Right atrium auricular region (tissue), 2 donors: ENCODE results near the gene DDX24. TPM values are rescaled to one million over a fixed set of nuclear protein-coding genes. Genes with fewer than 3 reads are reported as not detected.

Experiments
- DNase-seq: peaks from one replicate; pipeline ENCODE4 v3.0.0-alpha.2; 2019; ENCODE audit warnings: low spot score
- H3K27ac ChIP-seq, 2 donors: fragments of 200-600 bp; sonication (generic); 1 replicate in 1 of 2; 2 replicates in 1 of 2; pipeline ENCODE4 v1.5.1; 2016 to 2019
- H3K27me3 ChIP-seq, 2 donors: fragments of 200-600 bp; sonication (generic); one replicate each; pipeline versions ENCODE4 v1.5.1 to v1.6.0; 2017 to 2019
- H3K36me3 ChIP-seq: fragments of 200-600 bp; sonication (generic); one replicate; pipeline ENCODE4 v1.5.1; 2016
- H3K4me1 ChIP-seq, 2 donors: fragments of 200-600 bp; sonication (generic); one replicate each; pipeline versions ENCODE4 v1.5.1 to v1.6.0; 2017 to 2019
- H3K4me3 ChIP-seq, 2 donors: fragments of 200-600 bp; sonication (generic); 1 replicate in 1 of 2; 2 replicates in 1 of 2; pipeline ENCODE4 v1.5.1; 2017 to 2019; ENCODE audit warnings: mild to moderate bottlenecking in 1 of 2, moderate library complexity in 1 of 2
- H3K9me3 ChIP-seq, 2 donors: fragments of 200-600 bp; sonication (generic); one replicate each; pipeline ENCODE4 v1.5.1; 2019
- CTCF ChIP-seq, 2 donors: fragments of 200-600 bp; sonication (generic); IDR thresholded peaks; one replicate each; pipeline ENCODE4 v1.5.1; 2019; ENCODE audit warnings: antibody characterized with exemption in 2 of 2
- total RNA-seq, 2 donors: library from RNA; depleted of rRNA; stranded (reverse); fragments of >200 nt; gene quantifications; one replicate each; pipeline ENCODE4 v1.1.0, GENCODE V29; 2016

DDX24 gene
- total RNA-seq, 2 donors from 2014 or later: 166 to 178 TPM

GRCh38 chr14:94042433-94043091 is 38.4 kb downstream of the DDX24 start:
- H3K27ac ChIP-seq: peak overlapping the region; percentile 12 to 23
- no peaks in the 10 kb centered on the region for H3K27me3 ChIP-seq
- no peaks in the 10 kb centered on the region for H3K9me3 ChIP-seq
- no peak for TF ChIP-seq CTCF (IDR thresholded peaks at IDR 0.05)
- H3K36me3 ChIP-seq: peaks cover 26% of the 10 kb centered on the region
- peaks cover 0 to 22% of the 10 kb centered on the region in 2 donors for H3K4me1 ChIP-seq
- no peak overlapping the region for H3K4me3 ChIP-seq
- DNase-seq: no peak

- Histone ChIP-seq H3K9me3 (no peaks in the 10 kb centered on the region), H3K4me3 (no peak overlapping the region), H3K27me3 (no peaks in the 10 kb centered on the region), H3K36me3 (peaks cover 18% of the 10 kb centered on the region), H3K4me1 (peaks cover 0 to 25% of the 10 kb centered on the region in 2 donors), H3K27ac (peak overlapping the region in 1 of 2 donors; percentile 23)
- TF ChIP-seq CTCF (IDR thresholded peaks at IDR 0.05): no peak
- no peak for DNase-seq
Measured at GRCh38 chr14:94041551-94042346, 39.3 kb downstream of the DDX24 start.

- no peak for DNase-seq
- H3K4me1 ChIP-seq: peaks cover 0 to 34% of the 10 kb centered on the region in 2 donors
- H3K4me3 ChIP-seq: no peak overlapping the region
- peaks cover 9% of the 10 kb centered on the region for H3K36me3 ChIP-seq
- TF ChIP-seq CTCF (IDR thresholded peaks at IDR 0.05): no peak
- no peaks in the 10 kb centered on the region for H3K9me3 ChIP-seq
- H3K27me3 ChIP-seq: no peaks in the 10 kb centered on the region
- no peak overlapping the region for H3K27ac ChIP-seq
Measured at GRCh38 chr14:94040796-94041195, 40.2 kb downstream of the DDX24 start.

- DNase-seq: no peak
- TF ChIP-seq CTCF (IDR thresholded peaks at IDR 0.05): no peak
- peaks cover 0 to 36% of the 10 kb centered on the region in 2 donors for H3K4me1 ChIP-seq
- H3K27me3 ChIP-seq: no peaks in the 10 kb centered on the region
- H3K36me3 ChIP-seq: peaks cover 5% of the 10 kb centered on the region
- H3K27ac ChIP-seq: no peak overlapping the region
- no peak overlapping the region for H3K4me3 ChIP-seq
- H3K9me3 ChIP-seq: no peaks in the 10 kb centered on the region
Measured at GRCh38 chr14:94040247-94040646, 40.8 kb downstream of the DDX24 start.

- no peaks in the 10 kb centered on the region for H3K36me3 ChIP-seq
- no peak for DNase-seq
- H3K27me3 ChIP-seq: no peaks in the 10 kb centered on the region
- H3K9me3 ChIP-seq: no peaks in the 10 kb centered on the region
- no peak overlapping the region for H3K4me3 ChIP-seq
- H3K27ac ChIP-seq: no peak overlapping the region
- H3K4me1 ChIP-seq: peaks cover 0 to 36% of the 10 kb centered on the region in 2 donors
- TF ChIP-seq CTCF (IDR thresholded peaks at IDR 0.05): no peak
Measured at GRCh38 chr14:94038921-94039629, 41.9 kb downstream of the DDX24 start.
